ENCODE data around the gene DDIAS. TPM values are rescaled to one million over a fixed set of nuclear protein-coding genes. Genes with fewer than 3 reads are reported as not detected.

DDIAS gene
- total RNA-seq, 1 donor, result 0.94 TPM

GRCh38 chr11:82980947-82981346 is 79.4 kb downstream of the DDIAS start:
- Histone ChIP-seq H3K27me3 (ENCODE audit: insufficient read depth, low read length) (no peaks in the 10 kb centered on the region), H3K4me1 (ENCODE audit: insufficient read depth, low read length) (no peaks in the 10 kb centered on the region), H3K9me3 (ENCODE audit: low read depth, low read length) (no peaks in the 10 kb centered on the region), H3K4me3 (ENCODE audit: low read length) (no peak overlapping the region)

GRCh38 chr11:82981852-82982251 is 80.3 kb downstream of the DDIAS start:
- no peaks in the 10 kb centered on the region for H3K4me1 ChIP-seq (ENCODE audit: insufficient read depth, low read length)

More at GRCh38 chr11:82981852-82982251, 80.3 kb downstream of the DDIAS start:
- Histone ChIP-seq H3K27me3 (ENCODE audit: insufficient read depth, low read length) (no peaks in the 10 kb centered on the region), H3K4me3 (ENCODE audit: low read length) (no peak overlapping the region), H3K9me3 (ENCODE audit: low read depth, low read length) (no peaks in the 10 kb centered on the region)

Other genes starting within 250 kb of the DDIAS start
- under 0.01 TPM for gene FAM181B, start 167.9 kb upstream of the DDIAS start, total RNA-seq
- 46.7 TPM for gene PRCP, start 1.3 kb upstream of the DDIAS start, total RNA-seq
- 104 TPM for gene RAB30, start 170.2 kb downstream of the DDIAS start, total RNA-seq

All from mononuclear cell (primary cell).